CD8-positive, alpha-beta memory T cell (primary cell): ENCODE measurements around the gene UPK3A. TPM values are rescaled to one million over a fixed set of nuclear protein-coding genes. Genes with fewer than 3 reads are reported as not detected.
A peak's percentile ranks its signal among the peaks of the same experiment; 100 is the strongest.

ENCODE experiments used
- CTCF ChIA-PET: fragments of 350-600 bp; sonication (Branson Sonifier 250); formaldehyde crosslinking; loops from one replicate; lab custom pipeline; 2021; ENCODE audit warnings: antibody characterized with exemption; lab: Charles Lee
- POLR2A ChIA-PET: fragments of 350-600 bp; sonication (Branson Sonifier 250); formaldehyde crosslinking; loops from one replicate; lab custom pipeline; 2021; ENCODE audit warnings: antibody characterized with exemption; lab: Charles Lee
- DNase-seq, 5 donors: peaks; one replicate each; pipeline versions ENCODE4 v3.0.0 to v3.0.0-alpha.2; 2020 to 2022; ENCODE audit warnings: mixed read lengths in 1 of 5
- H3K27ac ChIP-seq: one replicate; pipeline ENCODE4 v1.7.0; 2013; ENCODE audit warnings: low read depth, mild to moderate bottlenecking, low read length, moderate library complexity
- H3K27me3 ChIP-seq: 2 replicates; pipeline ENCODE4 v1.7.0; 2013; ENCODE audit warnings: low read length, mild to moderate bottlenecking; ENCODE audit not compliant: insufficient read depth, poor library complexity, severe bottlenecking
- H3K36me3 ChIP-seq: 2 replicates; pipeline ENCODE4 v1.7.0; 2013; ENCODE audit warnings: mild to moderate bottlenecking, low read length, moderate library complexity; ENCODE audit not compliant: insufficient read depth
- H3K4me1 ChIP-seq: 2 replicates; pipeline ENCODE4 v1.7.0; 2013; ENCODE audit warnings: mild to moderate bottlenecking, low read length, moderate library complexity; ENCODE audit not compliant: insufficient read depth
- H3K4me3 ChIP-seq: 2 replicates; pipeline ENCODE4 v1.7.0; 2013; ENCODE audit warnings: mild to moderate bottlenecking, low read length
- H3K9me3 ChIP-seq: 2 replicates; pipeline ENCODE4 v1.7.0; 2013; ENCODE audit warnings: mild to moderate bottlenecking, low read length
- H3K27ac Mint-ChIP-seq, 8 donors: one replicate each; pipeline ENCODE4 v1.8.0; 2020 to 2021; ENCODE audit warnings: mixed read lengths in 8 of 8, mild to moderate bottlenecking in 6 of 8, inconsistent platforms in 3 of 8, moderate library complexity in 3 of 8
- H3K27me3 Mint-ChIP-seq, 2 donors: one replicate each; pipeline ENCODE4 v1.8.0; 2020 to 2021; ENCODE audit warnings: mixed read lengths in 2 of 2, mild to moderate bottlenecking in 1 of 2, moderate library complexity in 1 of 2
- H3K36me3 Mint-ChIP-seq, 3 donors: one replicate each; pipeline ENCODE4 v1.8.0; 2020 to 2021; ENCODE audit warnings: mixed read lengths in 3 of 3, inconsistent platforms in 1 of 3, mild to moderate bottlenecking in 1 of 3
- H3K4me1 Mint-ChIP-seq, 3 donors: one replicate each; pipeline ENCODE4 v1.8.0; 2020 to 2021; ENCODE audit warnings: mixed read lengths in 3 of 3, inconsistent platforms in 1 of 3, mild to moderate bottlenecking in 1 of 3
- H3K4me3 Mint-ChIP-seq, 7 donors: one replicate each; pipeline ENCODE4 v1.8.0; 2020 to 2021; ENCODE audit warnings: mixed read lengths in 7 of 7, mild to moderate bottlenecking in 6 of 7, moderate library complexity in 4 of 7, inconsistent platforms in 2 of 7
- H3K9me3 Mint-ChIP-seq, 5 donors: one replicate each; pipeline ENCODE4 v1.8.0; 2020 to 2022; ENCODE audit warnings: mixed read lengths in 5 of 5, mild to moderate bottlenecking in 3 of 5, moderate library complexity in 2 of 5, inconsistent platforms in 1 of 5
- polyA plus RNA-seq: library from polyadenylated mRNA; unstranded; fragments of 300-500 nt; fragmentation: Illumina TruSeq; gene quantifications from one replicate; pipeline ENCODE4 v1.2.3, GENCODE V29; 2021
- total RNA-seq, 2 experiments: library from RNA; stranded (reverse); gene quantifications; one replicate each; pipeline ENCODE4 v1.2.3, GENCODE V29; 2021

Gene UPK3A
- total and polyA plus RNA-seq, 3 experiments from 2014 or later, result not detected

DNA sequence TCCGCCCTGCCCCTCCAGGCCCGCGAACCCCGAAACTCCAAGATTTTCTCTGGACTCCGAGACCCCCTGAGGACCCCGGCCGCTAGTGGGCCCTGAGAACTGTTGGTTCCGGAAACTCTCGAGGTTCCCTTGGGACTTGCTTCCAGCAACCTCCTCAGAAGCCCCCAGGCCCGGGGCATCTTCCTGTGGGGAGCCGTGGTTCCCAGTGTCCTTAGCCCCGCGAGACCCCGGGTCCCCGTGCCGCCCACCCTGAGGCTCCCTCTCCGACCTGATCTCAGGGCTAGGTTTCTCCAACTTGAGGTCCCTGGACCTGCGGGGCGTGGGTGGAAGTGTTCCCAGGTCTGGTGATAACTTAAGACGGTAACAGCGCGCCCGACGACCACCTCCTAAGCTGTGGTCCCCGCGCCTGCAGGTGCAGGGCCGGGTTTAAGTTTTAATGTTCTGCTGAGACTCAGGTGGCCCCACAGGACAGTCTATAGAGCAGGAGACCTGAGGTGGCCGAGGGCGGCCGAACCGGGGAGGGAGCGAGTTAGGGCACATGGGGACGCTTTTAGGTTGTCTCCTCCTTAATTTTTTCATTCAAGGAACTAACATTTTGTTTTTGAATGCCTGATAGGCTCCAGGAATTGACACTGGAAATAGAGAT lies 25.7 kb downstream of the UPK3A start:
- no peaks in the 10 kb centered on the region for H3K9me3 ChIP-seq
- peaks cover 41 to 57% (median 53%) of the 10 kb centered on the region in 3 donors for H3K4me1 Mint-ChIP-seq

DNA sequence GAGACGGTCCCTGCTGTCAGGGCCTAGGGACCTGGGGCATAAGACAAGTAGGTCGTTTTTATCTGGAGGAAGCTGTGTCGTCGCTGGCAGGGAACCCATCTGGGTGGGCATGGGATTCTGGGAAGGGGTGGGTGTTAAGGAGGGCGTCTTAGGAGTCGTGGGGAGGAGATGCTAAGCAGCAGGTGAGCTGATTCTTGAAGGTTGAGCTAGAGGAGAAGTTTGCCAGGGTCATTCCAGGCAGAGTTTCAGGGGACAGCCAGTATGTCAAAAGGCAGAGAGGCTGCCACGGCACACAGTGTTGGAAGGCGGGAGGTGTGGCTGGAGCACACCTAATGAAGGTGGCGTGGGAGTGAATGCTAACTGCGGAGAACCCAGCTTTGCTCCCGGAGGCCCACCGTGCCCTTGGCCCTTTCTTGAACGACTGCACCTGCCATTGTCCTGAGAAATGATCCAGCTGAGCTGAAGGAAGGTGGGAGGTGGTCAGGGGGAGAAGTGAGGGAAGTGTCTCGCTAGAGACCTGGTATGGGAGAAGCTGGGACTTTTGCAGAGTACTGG lies 26.3 kb downstream of the UPK3A start:
- no peak for DNase-seq
- Histone ChIP-seq H3K27me3 (no peaks in the 10 kb centered on the region), H3K27ac (peak overlapping the region; percentile 80), H3K4me1 (peaks cover 39% of the 10 kb centered on the region), H3K36me3 (no peaks in the 10 kb centered on the region), H3K9me3 (no peaks in the 10 kb centered on the region), H3K4me3 (peak overlapping the region; percentile 68)
- Mint-ChIP-seq H3K4me1 (peaks cover 43 to 63% (median 59%) of the 10 kb centered on the region in 3 donors), H3K36me3 (peaks cover 0 to 27% (median 2%) of the 10 kb centered on the region in 3 donors), H3K27me3 (no peaks in the 10 kb centered on the region), H3K27ac (peak overlapping the region; percentile 70 to 97 (median 93)), H3K9me3 (no peaks in the 10 kb centered on the region), H3K4me3 (peak overlapping the region; percentile 84 to 93 (median 88))
- ChIA-PET CTCF (no interaction called here), POLR2A (interaction anchor here (0.5 kb wide), 1 partner anchor 657 kb away, joined by 3 read pairs; no protein-coding TSS in a partner anchor)

More for the DNA sequence above, 25.7 kb downstream of the UPK3A start:
- Histone ChIP-seq H3K4me1 (peaks cover 34% of the 10 kb centered on the region), H3K27ac (peak overlapping the region; percentile 80), H3K36me3 (no peaks in the 10 kb centered on the region), H3K27me3 (no peaks in the 10 kb centered on the region), H3K4me3 (peak overlapping the region; percentile 68)
- ChIA-PET CTCF (interaction anchor here (0.7 to 1.9 kb wide), 2 partner anchors 7 to 10 kb away, joined by 3 to 4 read pairs; no protein-coding TSS in a partner anchor), POLR2A (interaction anchor here (0.5 kb wide), 2 partner anchors 53 to 656 kb away, joined by 3 to 4 read pairs; no protein-coding TSS in a partner anchor)
- no peaks in the 10 kb centered on the region for H3K9me3 Mint-ChIP-seq
- no peak for DNase-seq
- no peaks in the 10 kb centered on the region for H3K27me3 Mint-ChIP-seq
- peak overlapping the region; percentile 84 to 93 (median 88) for H3K4me3 Mint-ChIP-seq
- H3K36me3 Mint-ChIP-seq, result peaks cover 0 to 27% (median 2%) of the 10 kb centered on the region in 3 donors
- H3K27ac Mint-ChIP-seq, result peak overlapping the region; percentile 70 to 97 (median 93)

DNA sequence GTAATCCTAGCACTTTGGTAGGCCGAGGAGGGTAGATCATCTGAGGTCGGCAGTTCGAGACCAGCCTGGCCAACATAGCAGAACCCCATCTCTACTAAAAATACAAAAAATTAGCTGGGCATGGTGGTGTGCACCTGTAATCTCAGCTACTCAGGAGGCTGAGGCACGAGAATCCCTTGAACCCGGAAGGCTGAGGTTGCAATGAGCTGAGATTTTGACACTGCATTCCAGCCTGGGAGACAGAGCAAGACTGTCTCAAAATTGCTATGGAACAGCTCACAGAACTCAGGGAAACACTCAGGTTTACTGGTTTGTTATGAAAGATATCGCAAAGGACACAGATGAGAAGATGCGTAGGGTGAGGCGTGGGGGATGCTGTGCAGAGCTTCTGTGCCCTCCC lies 27.7 kb downstream of the UPK3A start:
- peaks cover 0 to 28% (median 2%) of the 10 kb centered on the region in 3 donors for H3K36me3 Mint-ChIP-seq
- H3K4me1 Mint-ChIP-seq, result peaks cover 43 to 77% (median 71%) of the 10 kb centered on the region in 3 donors
- no peaks in the 10 kb centered on the region for H3K27me3 Mint-ChIP-seq
- no peak for DNase-seq
- H3K9me3 ChIP-seq, result no peaks in the 10 kb centered on the region
- H3K4me3 Mint-ChIP-seq, result peak overlapping the region in 5 of 7 donors; percentile 4 to 40 (median 29)
- H3K27me3 ChIP-seq, result no peaks in the 10 kb centered on the region
- POLR2A ChIA-PET, result no interaction called here
- CTCF ChIA-PET, result no interaction called here
- H3K27ac ChIP-seq, result no peak overlapping the region
- peak overlapping the region in 7 of 8 donors; percentile 29 to 95 (median 58) for H3K27ac Mint-ChIP-seq
- H3K4me3 ChIP-seq, result no peak overlapping the region
- H3K36me3 ChIP-seq, result no peaks in the 10 kb centered on the region
- H3K4me1 ChIP-seq, result peaks cover 50% of the 10 kb centered on the region
- H3K9me3 Mint-ChIP-seq, result no peaks in the 10 kb centered on the region

DNA sequence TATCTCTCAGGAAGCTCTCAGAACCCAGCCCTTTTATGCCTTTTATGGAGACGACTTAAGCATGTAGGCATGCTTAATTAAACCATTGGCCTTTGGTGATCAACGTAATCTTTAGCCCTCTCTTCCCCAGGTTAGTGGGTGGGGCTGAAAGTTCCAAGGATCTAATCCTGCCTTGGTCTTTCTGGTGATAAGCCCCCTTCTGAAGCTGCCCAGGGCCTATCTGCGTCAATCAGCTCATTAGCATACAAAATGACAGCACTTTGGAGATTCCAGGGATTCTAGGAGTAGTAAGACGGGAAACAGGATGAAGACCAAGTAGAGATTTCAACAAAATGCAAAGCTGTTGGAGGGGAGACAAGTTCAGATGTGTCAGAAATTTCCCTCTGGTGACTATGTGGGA lies 28.1 kb downstream of the UPK3A start:
- H3K36me3 Mint-ChIP-seq, result peaks cover 0 to 28% (median 2%) of the 10 kb centered on the region in 3 donors
- peaks cover 55% of the 10 kb centered on the region for H3K4me1 ChIP-seq
- POLR2A ChIA-PET, result no interaction called here
- H3K4me1 Mint-ChIP-seq, result peaks cover 46 to 81% (median 75%) of the 10 kb centered on the region in 3 donors
- H3K36me3 ChIP-seq, result no peaks in the 10 kb centered on the region
- no peaks in the 10 kb centered on the region for H3K27me3 Mint-ChIP-seq
- DNase-seq, result no peak
- no peaks in the 10 kb centered on the region for H3K9me3 ChIP-seq
- no peaks in the 10 kb centered on the region for H3K9me3 Mint-ChIP-seq
- peak overlapping the region in 7 of 8 donors; percentile 35 to 89 (median 50) for H3K27ac Mint-ChIP-seq
- CTCF ChIA-PET, result no interaction called here
- H3K4me3 ChIP-seq, result no peak overlapping the region
- H3K27ac ChIP-seq, result no peak overlapping the region
- H3K27me3 ChIP-seq, result no peaks in the 10 kb centered on the region
- H3K4me3 Mint-ChIP-seq, result peak overlapping the region in 4 of 7 donors; percentile 4 to 54 (median 36)

DNA sequence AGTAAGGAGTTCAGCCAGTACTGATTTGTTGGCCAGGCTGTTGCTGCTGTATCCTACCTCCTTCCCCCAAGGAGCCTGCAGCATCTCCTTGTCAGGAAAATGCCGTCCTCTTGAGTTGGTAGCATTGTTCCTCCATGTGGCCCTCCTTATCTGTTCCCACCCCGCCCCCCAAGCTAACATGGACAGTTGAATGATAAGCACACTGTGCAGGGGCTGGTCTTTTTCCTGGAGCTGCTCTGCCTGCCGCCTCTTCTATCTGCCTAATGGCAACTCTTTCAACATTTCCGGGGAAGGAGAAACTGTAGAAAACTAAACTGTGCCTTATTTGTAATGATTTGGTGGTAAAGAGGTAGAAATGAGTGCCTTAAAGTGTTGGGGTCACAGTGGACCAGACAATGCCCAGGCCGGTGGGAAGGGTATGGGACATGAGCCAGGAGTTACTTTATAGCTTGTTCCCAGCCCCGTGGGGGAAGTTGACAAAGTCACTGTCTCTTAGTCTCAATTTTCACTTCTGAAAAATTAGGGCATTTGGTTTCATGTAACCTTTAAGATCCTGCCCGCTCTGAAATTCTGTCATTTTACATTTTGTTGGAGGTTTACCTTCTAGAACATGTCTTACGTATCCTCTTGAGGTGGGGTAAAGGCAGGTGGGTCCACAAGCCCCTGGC lies 29.4 kb downstream of the UPK3A start:
- no peaks in the 10 kb centered on the region for H3K36me3 ChIP-seq
- Mint-ChIP-seq H3K4me3 (peak overlapping the region in 1 of 7 donors; percentile 28), H3K4me1 (peaks cover 52 to 87% (median 81%) of the 10 kb centered on the region in 3 donors), H3K36me3 (peaks cover 0 to 34% (median 2%) of the 10 kb centered on the region in 3 donors), H3K27me3 (no peaks in the 10 kb centered on the region), H3K9me3 (no peaks in the 10 kb centered on the region), H3K27ac (peak overlapping the region; percentile 43 to 97 (median 71))
- ChIA-PET CTCF (no interaction called here), POLR2A (no interaction called here)
- no peak overlapping the region for H3K4me3 ChIP-seq
- no peak for DNase-seq
- no peaks in the 10 kb centered on the region for H3K9me3 ChIP-seq
- H3K4me1 ChIP-seq, result peaks cover 57% of the 10 kb centered on the region
- H3K27me3 ChIP-seq, result no peaks in the 10 kb centered on the region
- H3K27ac ChIP-seq, result peak overlapping the region; percentile 58

DNA sequence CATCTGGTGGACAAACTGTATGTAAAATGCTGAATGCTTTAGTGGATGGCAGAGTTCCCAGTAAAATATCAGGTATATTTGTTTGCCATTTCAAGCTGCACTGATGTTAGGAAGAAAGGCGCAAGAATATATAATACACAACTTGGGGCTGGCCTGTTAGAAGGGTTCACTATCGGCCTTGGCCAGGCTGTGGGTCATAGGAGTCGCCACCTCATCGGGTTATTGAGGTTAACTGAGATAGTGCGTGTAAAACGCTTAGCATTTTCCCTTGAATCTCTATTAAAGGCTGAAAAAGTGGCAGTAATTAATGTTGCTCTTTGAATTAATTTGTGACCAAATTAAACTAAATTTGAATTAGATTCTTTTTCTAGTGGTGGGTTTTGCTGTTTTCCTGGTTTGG lies 30.0 kb downstream of the UPK3A start:
- Histone ChIP-seq H3K27me3 (no peaks in the 10 kb centered on the region), H3K9me3 (no peaks in the 10 kb centered on the region), H3K4me1 (peaks cover 60% of the 10 kb centered on the region), H3K4me3 (no peak overlapping the region), H3K36me3 (no peaks in the 10 kb centered on the region), H3K27ac (peak overlapping the region; percentile 58)
- Mint-ChIP-seq H3K9me3 (no peaks in the 10 kb centered on the region), H3K36me3 (peaks cover 0 to 35% (median 2%) of the 10 kb centered on the region in 3 donors), H3K27me3 (no peaks in the 10 kb centered on the region), H3K4me3 (peak overlapping the region in 2 of 7 donors; percentile 28 to 48), H3K4me1 (peaks cover 55 to 89% (median 84%) of the 10 kb centered on the region in 3 donors), H3K27ac (peak overlapping the region in 7 of 8 donors; percentile 38 to 97 (median 80))
- no peak for DNase-seq
- CTCF ChIA-PET, result no interaction called here
- POLR2A ChIA-PET, result no interaction called here

DNA sequence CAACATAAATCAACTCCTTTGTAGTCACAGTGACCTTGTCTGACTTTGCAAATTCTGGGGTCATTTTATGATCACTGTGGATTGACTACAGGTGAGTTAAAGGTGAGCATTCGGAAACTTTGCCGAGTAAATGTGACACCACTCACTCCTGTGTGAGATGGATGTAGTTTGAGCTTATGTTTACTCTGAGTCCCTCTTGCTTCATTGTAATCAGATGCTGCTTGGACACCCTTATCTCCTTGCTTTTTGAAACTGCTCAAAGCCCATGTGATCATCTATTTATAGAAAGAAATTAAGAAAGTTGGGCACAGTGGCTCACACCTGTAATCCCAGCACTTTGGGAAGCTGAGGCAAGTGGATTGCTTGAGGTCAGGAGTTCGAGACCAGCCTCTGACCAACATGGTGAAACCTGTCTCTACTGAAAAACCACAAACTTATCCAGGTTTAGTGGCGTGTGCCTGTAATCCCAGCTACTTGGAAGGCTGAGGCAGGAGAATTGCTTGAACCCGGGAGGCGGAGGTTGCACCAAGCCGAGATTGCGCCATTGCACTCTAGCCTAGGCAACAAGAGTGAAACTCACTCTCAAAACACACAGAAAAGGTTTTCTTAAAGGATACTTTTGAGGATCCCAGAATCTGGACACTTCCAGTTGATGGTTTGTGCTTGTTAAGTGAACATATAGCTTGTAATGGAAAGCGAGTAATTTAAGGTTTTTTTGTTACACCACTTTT lies 32.2 kb downstream of the UPK3A start:
- Histone ChIP-seq H3K9me3 (no peaks in the 10 kb centered on the region), H3K4me3 (no peak overlapping the region), H3K4me1 (peaks cover 63% of the 10 kb centered on the region), H3K27me3 (no peaks in the 10 kb centered on the region), H3K36me3 (no peaks in the 10 kb centered on the region), H3K27ac (peak overlapping the region; percentile 98)
- Mint-ChIP-seq H3K36me3 (peaks cover 0 to 37% (median 2%) of the 10 kb centered on the region in 3 donors), H3K27me3 (no peaks in the 10 kb centered on the region), H3K9me3 (no peaks in the 10 kb centered on the region), H3K4me1 (peaks cover 48 to 95% (median 86%) of the 10 kb centered on the region in 3 donors), H3K4me3 (no peak overlapping the region), H3K27ac (peak overlapping the region; percentile 97 to 100 (median 100))
- ChIA-PET CTCF (no interaction called here), POLR2A (interaction anchor here (0.9 kb wide), 1 partner anchor 20 kb away, joined by 6 read pairs; no protein-coding TSS in a partner anchor)
- no peak for DNase-seq
